GM12878 (cell line): Measurements from ENCODE around the gene NKAIN2. TPM values are rescaled to one million over a fixed set of nuclear protein-coding genes. Genes with fewer than 3 reads are reported as not detected.

ENCODE experiments used
- ATAC-seq: fragments of 200-7000 bp; cut with Tn5 transposase; 3 replicates; pipeline ENCODE4 v1.9.1; 2020; ENCODE audit warnings: mild to moderate bottlenecking, moderate library complexity
- BruUV-seq: library from RNA; stranded (reverse); fragments of 400-500 nt; replicated peaks from 2 replicates; lab custom pipeline; 2021; lab: Mats Ljungman, UMichigan
- CTCF ChIA-PET: fragments of 300-600 bp; sonication (Branson Sonifier 250); formaldehyde crosslinking; extraction: SDS; loops from one replicate; lab custom pipeline; 2021; ENCODE audit warnings: inconsistent platforms; lab: Yijun Ruan, JAX
- POLR2A ChIA-PET: fragments of 350-600 bp; formaldehyde crosslinking; extraction: SDS; loops from one replicate; lab custom pipeline; 2021; ENCODE audit warnings: inconsistent platforms; lab: Charles Lee
- RAD21 ChIA-PET: fragments of 300-600 bp; sonication (Branson Sonifier 250); formaldehyde crosslinking; loops from one replicate; lab custom pipeline; 2023; ENCODE audit warnings: antibody characterized with exemption; ENCODE audit not compliant: unreplicated experiment; lab: Charles Lee
- SMC1A ChIA-PET: fragments of 300-600 bp; sonication (Branson Sonifier 250); formaldehyde crosslinking; loops from one replicate; lab custom pipeline; 2023; ENCODE audit not compliant: unreplicated experiment, uncharacterized antibody; lab: Charles Lee
- DNase-seq: peaks from one replicate; pipeline ENCODE4 v3.0.0-alpha.2; 2011; ENCODE audit warnings: low read depth, low spot score
- FAIRE-seq: peaks from 3 replicates; lab custom pipeline; 2011; peaks lifted over from hg19 to GRCh38; lab: Jason Lieb, UNC
- H2AFZ ChIP-seq: 2 replicates; pipeline ENCODE4 v1.6.0; 2011; ENCODE audit warnings: low read depth, low read length, control low read depth; ENCODE audit not compliant: control insufficient read depth
- H3K27ac ChIP-seq: 2 replicates; pipeline ENCODE4 v1.5.1; 2011; ENCODE audit warnings: control low read depth; ENCODE audit not compliant: control insufficient read depth, insufficient read depth
- H3K27me3 ChIP-seq, 2 experiments: replicated peaks in 1 of 2; 2 replicates each; pipeline versions ENCODE4 v1.6.0 to v1.6.1; 2011; ENCODE audit warnings: low read length in 1 of 2; ENCODE audit not compliant: control insufficient read depth in 2 of 2, insufficient read depth in 2 of 2
- H3K36me3 ChIP-seq, 2 experiments: 2 replicates each; pipeline ENCODE4 v1.5.1; 2011; ENCODE audit warnings: low read length in 1 of 2; ENCODE audit not compliant: control insufficient read depth in 2 of 2, insufficient read depth in 2 of 2
- H3K4me1 ChIP-seq: 2 replicates; pipeline ENCODE4 v1.6.1; 2011; ENCODE audit warnings: mild to moderate bottlenecking, low read length, moderate library complexity, mixed read lengths; ENCODE audit not compliant: control insufficient read depth, insufficient read depth
- H3K4me2 ChIP-seq: 2 replicates; pipeline ENCODE4 v1.6.0; 2011; ENCODE audit warnings: control low read depth; ENCODE audit not compliant: control insufficient read depth, insufficient read depth
- H3K4me3 ChIP-seq: fragments of 200-600 bp; sonication (generic); 2 replicates; pipeline ENCODE4 v1.5.1; 2016
- H3K79me2 ChIP-seq: 2 replicates; pipeline ENCODE4 v1.6.0; 2011; ENCODE audit warnings: low read length; ENCODE audit not compliant: control insufficient read depth, insufficient read depth
- H3K9ac ChIP-seq: 2 replicates; pipeline ENCODE4 v1.8.0; 2011; ENCODE audit warnings: low read length, control low read depth, mixed read lengths; ENCODE audit not compliant: control insufficient read depth, insufficient read depth
- H3K9me3 ChIP-seq: replicated peaks from 3 replicates; pipeline ENCODE4 v1.5.1; 2011; ENCODE audit warnings: mild to moderate bottlenecking, low read length; ENCODE audit not compliant: control insufficient read depth, insufficient read depth
- H4K20me1 ChIP-seq: 2 replicates; pipeline ENCODE4 v1.6.0; 2011; ENCODE audit not compliant: control insufficient read depth, insufficient read depth
- CBX5 ChIP-seq: sonication (generic); IDR thresholded peaks from 2 replicates; pipeline ENCODE4 v1.6.1; 2016; ENCODE audit warnings: low read depth, moderate library complexity, mild to moderate bottlenecking, inconsistent platforms
- FOXM1 ChIP-seq: IDR thresholded peaks from 2 replicates; pipeline ENCODE4 v1.6.1; 2012; ENCODE audit warnings: low read depth, mild to moderate bottlenecking, inconsistent platforms, low read length, moderate library complexity
- IRF5 ChIP-seq: fragments of 450-650 bp; IDR thresholded peaks from 2 replicates; pipeline ENCODE4 v1.6.1; 2017; ENCODE audit warnings: borderline replicate concordance
- POLR2A ChIP-seq: IDR thresholded peaks from 2 replicates; pipeline ENCODE4 v1.6.1; 2011; ENCODE audit warnings: low read depth, mild to moderate bottlenecking, low read length
- SMAD5 ChIP-seq: IDR thresholded peaks from 2 replicates; pipeline ENCODE4 v1.6.1; 2016; ENCODE audit warnings: antibody characterized with exemption, low read depth
- WGBS: methylation state at CpG from one replicate; pipeline ENCODE4 v1.1.6; 2016; ENCODE audit warnings: low lambda C conversion rate; ENCODE audit not compliant: insufficient replicate concordance, insufficient coverage; ENCODE audit errors: missing lambda C conversion rate; 5-methylcytosine and 5-hydroxymethylcytosine counted together
- in situ Hi-C: fragments of 300-500 bp; cut with MboI; formaldehyde crosslinking; loops from 9 replicates; pipeline ENCODE4 v1.14.3; 2018; ENCODE audit warnings: mixed read lengths
- intact Hi-C: fragments of 100-400 bp; cut with micrococcal nuclease; formaldehyde crosslinking; loops from one replicate; pipeline ENCODE4 v1.14.2; 2022; ENCODE audit not compliant: unreplicated experiment
- polyA plus RNA-seq, 11 experiments: library from polyadenylated mRNA; depleted of rRNA in 4 of 11; unstranded in 6 of 11; stranded (reverse) in 5 of 11; fragments of >200 nt; fragmentation: Nextera tagmentation in 4 of 11; fragmentation: Illumina TruSeq in 1 of 11; extraction: Ambion mirVana in 4 of 11; extraction: Trizol in 1 of 11; gene quantifications; 1 replicate in 1 of 11; 2 replicates in 10 of 11; pipeline versions ENCODE4 v1.2.1 to v1.2.3, GENCODE V29; 2011 to 2016; ENCODE audit warnings: inconsistent platforms in 2 of 11, missing spikeins in 2 of 11, low read depth in 1 of 11
- total RNA-seq, 4 experiments: library from RNA; depleted of rRNA in 3 of 4; stranded (reverse); fragments of >200 nt in 3 of 4; fragmentation: Illumina TruSeq in 1 of 4; extraction: Trizol in 1 of 4; gene quantifications; 2 replicates each; pipeline versions ENCODE4 v1.2.1 to v1.2.3, GENCODE V29; 2013 to 2021
- TF ChIP-seq, protein P1 (sequence below): IDR thresholded peaks from 2 replicates; pipeline ENCODE4 v1.6.1; 2011; ENCODE audit warnings: low read depth, low read length, improper control_type of control experiment, borderline replicate concordance
- TF ChIP-seq, protein P2 (sequence below): IDR thresholded peaks from 2 replicates; pipeline ENCODE4 v1.6.1; 2012; ENCODE audit warnings: low read depth, low read length, improper control_type of control experiment

Gene NKAIN2
- total and polyA plus RNA-seq, 10 of the 15 experiments (the other 5 are each of a cell fraction or from before 2014, with no cell fraction given) = not detected

DNA sequence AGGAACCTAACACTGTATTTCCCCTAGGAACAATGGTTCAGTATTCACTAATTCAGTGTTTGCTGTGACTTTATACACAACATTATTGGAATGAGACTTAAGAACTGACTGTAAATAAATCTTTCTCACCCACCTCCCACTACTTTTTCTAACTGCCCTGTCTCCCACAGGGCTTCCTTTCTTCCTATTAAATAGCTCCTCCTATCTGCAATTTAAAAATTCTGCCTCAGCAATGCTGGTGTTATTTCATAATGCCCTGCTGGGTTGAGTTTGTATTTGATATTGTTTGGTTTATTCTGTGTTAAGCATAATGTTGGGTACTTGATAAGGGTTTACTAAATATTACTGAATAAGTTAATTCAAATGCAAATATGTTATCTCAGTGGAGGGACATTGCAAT, 585.5 kb downstream of the NKAIN2 start (continued):
- TF ChIP-seq, protein P1, sequence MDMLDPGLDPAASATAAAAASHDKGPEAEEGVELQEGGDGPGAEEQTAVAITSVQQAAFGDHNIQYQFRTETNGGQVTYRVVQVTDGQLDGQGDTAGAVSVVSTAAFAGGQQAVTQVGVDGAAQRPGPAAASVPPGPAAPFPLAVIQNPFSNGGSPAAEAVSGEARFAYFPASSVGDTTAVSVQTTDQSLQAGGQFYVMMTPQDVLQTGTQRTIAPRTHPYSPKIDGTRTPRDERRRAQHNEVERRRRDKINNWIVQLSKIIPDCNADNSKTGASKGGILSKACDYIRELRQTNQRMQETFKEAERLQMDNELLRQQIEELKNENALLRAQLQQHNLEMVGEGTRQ = no peak
- no peak for TF ChIP-seq SMAD5
- TF ChIP-seq CBX5 = no peak

GRCh38 chr6:124393536-124393935, 589.9 kb downstream of the NKAIN2 start:
- WGBS = 27% methylated on average over 4 of the region's 4 CpGs
- Histone ChIP-seq H3K79me2 (no peaks in the 10 kb centered on the region), H2AFZ (no peak overlapping the region), H3K9me3 (no peaks in the 10 kb centered on the region), H3K36me3 (no peaks in the 10 kb centered on the region), H3K27me3 (no peaks in the 10 kb centered on the region), H3K4me2 (no peak overlapping the region), H3K27ac (no peak overlapping the region), H3K9ac (no peak overlapping the region)
- BruUV-seq = no TSS peak
- TF ChIP-seq, protein P2, sequence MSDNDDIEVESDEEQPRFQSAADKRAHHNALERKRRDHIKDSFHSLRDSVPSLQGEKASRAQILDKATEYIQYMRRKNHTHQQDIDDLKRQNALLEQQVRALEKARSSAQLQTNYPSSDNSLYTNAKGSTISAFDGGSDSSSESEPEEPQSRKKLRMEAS = no peak
- TF ChIP-seq POLR2A (no peak), FOXM1 (no peak), IRF5 (no peak)
- TF ChIP-seq, all 136 proteins: peak for 0
- ChIA-PET RAD21 (no interaction called here), SMC1A (no interaction called here), POLR2A (no interaction called here), CTCF (no interaction called here)
- no peaks in the 10 kb centered on the region for H3K4me1 ChIP-seq
- ATAC-seq (no peak), DNase-seq (no peak), FAIRE-seq (no peak)
- no peak overlapping the region for H3K4me3 ChIP-seq
- intact Hi-C loops = no loop called here
- no peaks in the 10 kb centered on the region for H4K20me1 ChIP-seq
- in situ Hi-C loops = no loop called here
